PFSK-1 (cell line): ENCODE data around the gene RAB8A.

ENCODE experiments used
- FOXP2 ChIP-seq: optimal IDR thresholded peaks from 2 replicates; pipeline ENCODE3; 2011; ENCODE audit warnings: borderline replicate concordance, control low read depth, inconsistent platforms; ENCODE audit not compliant: insufficient read depth; ENCODE audit errors: extremely low read length, extremely low read depth
- POLR2AphosphoS5 ChIP-seq: IDR thresholded peaks from 2 replicates; pipeline ENCODE4 v1.6.1; 2012; ENCODE audit warnings: low read depth, mild to moderate bottlenecking, control low read depth, low read length, moderate library complexity
- REST ChIP-seq, 2 experiments: IDR thresholded peaks; 2 replicates each; pipeline versions ENCODE4 v1.6.1 to v1.8.0; 2011 to 2012; ENCODE audit warnings: low read depth in 2 of 2, low read length in 2 of 2, control low read depth in 1 of 2, inconsistent platforms in 1 of 2, mild to moderate bottlenecking in 1 of 2, moderate library complexity in 1 of 2; ENCODE audit not compliant: insufficient read depth in 1 of 2
- SIN3A ChIP-seq: IDR thresholded peaks from 2 replicates; pipeline ENCODE4 v1.6.1; 2012; ENCODE audit warnings: mild to moderate bottlenecking, low read length, moderate library complexity, borderline replicate concordance; ENCODE audit not compliant: insufficient read depth
- TAF1 ChIP-seq: IDR thresholded peaks from 2 replicates; pipeline ENCODE4 v1.6.1; 2012; ENCODE audit warnings: low read length, control low read depth, borderline replicate concordance; ENCODE audit not compliant: insufficient read depth

RAB8A gene

DNA sequence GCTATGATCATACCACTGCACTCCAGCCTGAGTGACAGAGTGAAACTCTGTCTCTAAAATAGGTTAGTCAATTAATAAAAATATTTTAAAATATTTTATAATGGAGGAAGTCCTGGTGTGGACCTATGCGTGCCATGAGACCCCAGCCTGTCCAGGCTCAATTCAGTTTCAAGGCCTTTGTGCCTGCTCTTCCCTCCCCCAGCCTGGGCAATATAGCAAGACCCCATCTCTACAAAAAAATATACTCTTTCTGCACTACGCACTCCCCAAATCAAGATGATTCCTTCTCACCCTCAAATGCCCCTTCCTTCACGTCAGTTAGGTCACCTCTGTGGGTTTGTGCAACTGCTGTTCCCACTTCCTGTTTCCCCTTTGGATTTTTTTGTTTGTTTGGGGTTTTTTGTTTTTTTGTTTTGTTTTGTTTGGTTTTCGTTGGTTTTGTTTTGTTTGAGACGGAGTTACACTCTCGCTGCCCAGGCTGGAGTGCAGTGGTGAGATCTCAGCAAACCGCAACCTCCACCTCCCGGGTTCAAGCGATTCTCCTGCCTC lies 30.4 kb downstream of the RAB8A start:
- TF ChIP-seq REST (IDR thresholded peaks at IDR 0.05; ENCODE audit: insufficient read depth in 1 of 2, low read depth in 2 of 2, low read length in 2 of 2) (no peak), POLR2AphosphoS5 (no peak), FOXP2 (no peak)

DNA sequence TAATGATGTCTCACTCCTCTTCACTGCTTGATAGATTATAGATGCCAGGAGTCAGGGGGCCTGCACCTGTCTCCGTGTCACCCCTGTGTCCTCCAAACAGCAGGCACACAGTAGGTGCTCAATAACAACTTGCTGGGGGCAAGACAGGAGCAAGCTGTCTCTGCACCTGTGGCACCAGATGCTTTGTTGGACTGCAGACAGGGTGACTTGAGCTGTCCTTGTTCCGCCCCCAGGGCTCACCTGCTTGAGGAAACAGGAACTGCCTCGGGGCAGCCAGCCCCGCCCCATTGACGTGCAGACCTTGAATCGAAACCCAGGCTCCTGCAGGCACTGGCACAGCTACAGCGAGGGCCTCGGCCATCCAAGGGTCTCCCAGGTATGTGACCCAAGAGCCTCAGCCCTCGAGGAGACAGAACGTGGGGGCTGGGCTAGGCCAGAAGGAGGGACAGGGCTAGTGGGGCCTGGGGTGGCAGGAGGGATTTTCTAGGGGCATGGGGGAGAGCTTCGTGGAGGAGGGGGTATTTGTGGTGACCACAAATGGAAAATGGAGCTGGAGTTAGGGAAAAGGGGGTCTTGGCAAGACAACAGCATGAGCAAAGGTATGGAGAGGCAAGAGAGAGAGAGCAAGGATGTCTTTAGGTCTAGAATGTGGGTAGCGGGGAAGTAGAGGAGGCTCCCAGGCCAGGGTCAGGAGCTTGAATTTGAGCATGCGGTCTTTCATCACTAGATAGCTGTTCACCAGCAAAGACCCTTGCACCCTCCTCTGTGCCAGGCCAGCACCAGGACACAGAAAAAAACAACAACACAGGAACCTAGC lies 31.9 kb downstream of the RAB8A start, which contains the start of gene HSH2D:
Gene HSH2D, plus strand, starts transcription at position 287 of the 817 bp plus-strand sequence. CDS start 5,066 bp downstream, outside the sequence.
- TF ChIP-seq FOXP2 (no peak), SIN3A (no peak), REST (IDR thresholded peaks at IDR 0.05; ENCODE audit: insufficient read depth in 1 of 2, low read depth in 2 of 2, low read length in 2 of 2) (no peak), TAF1 (no peak), POLR2AphosphoS5 (no peak)

GRCh38 chr19:16144216-16144581 lies 32.5 kb downstream of the RAB8A start:
- TF ChIP-seq TAF1 = no peak
- no peak for TF ChIP-seq POLR2AphosphoS5
- TF ChIP-seq REST (IDR thresholded peaks at IDR 0.05; ENCODE audit: insufficient read depth in 1 of 2, low read depth in 2 of 2, low read length in 2 of 2) = no peak
- no peak for TF ChIP-seq FOXP2
- TF ChIP-seq SIN3A = no peak

GRCh38 chr19:16146112-16146511 lies 34.4 kb downstream of the RAB8A start:
- TF ChIP-seq SIN3A (no peak), REST (IDR thresholded peaks at IDR 0.05; ENCODE audit: insufficient read depth in 1 of 2, low read depth in 2 of 2, low read length in 2 of 2) (no peak), TAF1 (no peak), POLR2AphosphoS5 (no peak), FOXP2 (no peak)
